GM10248 (cell line): ENCODE results near the gene USP35.

Experiments
- CTCF ChIA-PET: fragments of 300-600 bp; sonication (Branson Sonifier 250); formaldehyde crosslinking; extraction: SDS; loops from one replicate; lab custom pipeline; 2021; ENCODE audit warnings: antibody characterized with exemption; lab: Yijun Ruan, JAX
- POLR2A ChIA-PET: fragments of 350-650 bp; sonication (Branson Sonifier 250); formaldehyde crosslinking; extraction: SDS; loops from one replicate; lab custom pipeline; 2020; ENCODE audit warnings: antibody characterized with exemption; lab: Yijun Ruan, JAX
- DNase-seq: peaks from one replicate; pipeline ENCODE4 v3.0.0; 2012; ENCODE audit errors: extremely low spot score
- CTCF ChIP-seq: IDR thresholded peaks from 2 replicates; pipeline ENCODE4 v1.5.1; 2012; ENCODE audit warnings: mild to moderate bottlenecking, low read depth; ENCODE audit errors: extremely low read depth, missing control alignments, control extremely low read depth

USP35 gene

GRCh38 chr11:78223320-78223954 is 34.7 kb downstream of the USP35 start:
- no peak for TF ChIP-seq CTCF
- CTCF ChIA-PET = no interaction called here
- POLR2A ChIA-PET = no interaction called here
- DNase-seq = peak; percentile 60

GRCh38 chr11:78224506-78224905 is 35.8 kb downstream of the USP35 start:
- no peak for DNase-seq
- TF ChIP-seq CTCF = no peak
- ChIA-PET CTCF (no interaction called here), POLR2A (no interaction called here)

GRCh38 chr11:78224906-78225420 is 36.2 kb downstream of the USP35 start:
- CTCF ChIA-PET = no interaction called here
- no peak for TF ChIP-seq CTCF
- POLR2A ChIA-PET = no interaction called here
- DNase-seq = no peak

GRCh38 chr11:78226684-78227680 is 38.3 kb downstream of the USP35 start:
- DNase-seq = no peak
- no peak for TF ChIP-seq CTCF
- CTCF ChIA-PET = interaction anchor here (1.0 to 5.9 kb wide), 19 partner anchors 7 to 489 kb away, joined by 3 to 89 read pairs (median 7); partner anchors contain the start of gene GAB2
- POLR2A ChIA-PET = interaction anchor here (0.7 to 1.2 kb wide), 3 partner anchors 204 to 338 kb away, joined by 3 to 10 read pairs (median 6); no protein-coding TSS in a partner anchor

GRCh38 chr11:78227921-78228320 is 39.2 kb downstream of the USP35 start:
- no peak for TF ChIP-seq CTCF
- ChIA-PET POLR2A (interaction anchor here (0.7 to 1.2 kb wide), 4 partner anchors 82 to 337 kb away, joined by 3 to 10 read pairs (median 4); no protein-coding TSS in a partner anchor), CTCF (interaction anchor here (0.5 to 5.9 kb wide), 41 partner anchors 8 to 488 kb away, joined by 3 to 89 read pairs (median 5); partner anchors contain the start of genes GAB2, KCTD21 and USP35)
- peak; percentile 51 for DNase-seq

GRCh38 chr11:78228467-78228866 is 39.7 kb downstream of the USP35 start:
- TF ChIP-seq CTCF = peak; percentile 60
- ChIA-PET POLR2A (interaction anchor here (0.8 to 1.2 kb wide), 3 partner anchors 82 to 336 kb away, joined by 3 to 10 read pairs (median 3); no protein-coding TSS in a partner anchor), CTCF (interaction anchor here (0.5 to 5.9 kb wide), 41 partner anchors 8 to 487 kb away, joined by 3 to 89 read pairs (median 5); partner anchors contain the start of genes GAB2, KCTD21 and USP35)
- DNase-seq = peak; percentile 75
